Jurkat, Clone E6-1 (cell line): ENCODE measurements around the gene SLC47A2.
"Not testable (repeated sequence)": the region's sequence is repeated elsewhere in the genome, so short reads cannot be mapped to it uniquely, and the experiment has no call there.

ENCODE experiments used
- DNase-seq: peaks from one replicate; pipeline ENCODE4 v3.0.0-alpha.2; 2011; ENCODE audit warnings: low read depth, low spot score
- H3K4me3 ChIP-seq: 2 replicates; pipeline ENCODE4 v1.5.1; 2011; ENCODE audit warnings: mild to moderate bottlenecking, low read length, control low read depth, moderate library complexity

The SLC47A2 gene

DNA sequence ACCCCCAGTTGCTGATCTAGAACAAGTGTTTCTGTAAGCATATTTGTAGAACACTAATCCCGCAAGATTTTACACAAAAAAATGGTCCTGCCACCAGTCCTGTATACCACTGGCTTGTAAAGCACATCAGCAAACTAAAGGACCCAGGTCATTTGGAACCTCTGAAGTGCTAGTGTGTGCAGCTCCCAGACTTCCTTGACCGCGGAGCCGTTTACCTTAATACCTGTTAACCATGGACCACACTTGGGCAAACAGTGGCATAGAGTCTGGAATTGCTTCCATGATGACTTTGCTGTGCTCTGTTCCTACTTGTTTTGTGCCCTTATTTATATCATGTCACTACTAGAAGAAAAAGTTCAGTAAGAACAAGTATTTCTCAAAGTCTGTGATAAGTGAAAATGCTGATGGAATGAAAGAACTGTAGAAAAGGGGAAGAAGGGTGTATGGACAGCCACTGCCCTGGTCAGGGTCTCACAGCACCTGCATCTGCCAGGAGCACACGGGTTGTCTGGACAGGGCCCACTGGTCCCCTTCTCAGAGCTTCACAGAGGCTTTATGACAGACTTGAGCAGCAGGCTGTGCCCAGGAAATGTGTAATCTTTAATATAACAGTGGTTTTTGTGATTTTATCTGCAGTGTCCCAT, 38.5 kb downstream of the SLC47A2 start:
- DNase-seq: no peak
- H3K4me3 ChIP-seq: no peak overlapping the region

DNA sequence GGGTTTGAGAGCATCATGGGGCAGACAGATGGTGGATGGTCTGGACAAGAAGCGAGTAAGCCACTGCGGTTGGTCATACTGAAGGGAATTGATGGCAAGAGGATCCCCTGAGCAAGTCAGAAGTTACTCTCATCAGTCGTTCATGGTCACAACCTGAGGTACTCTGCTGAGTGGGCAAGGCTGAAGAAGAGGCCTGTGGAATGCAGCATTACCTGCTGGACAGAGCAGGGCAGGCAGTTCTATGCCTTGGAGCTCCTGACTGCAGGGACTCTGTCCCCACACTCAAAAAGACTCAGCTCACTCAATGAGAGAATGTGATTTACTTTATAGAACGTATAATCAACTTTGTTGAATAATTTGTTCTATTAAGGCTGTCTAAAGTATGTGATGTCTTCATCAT, 39.5 kb downstream of the SLC47A2 start:
- no peak for DNase-seq
- H3K4me3 ChIP-seq: no peak overlapping the region

DNA sequence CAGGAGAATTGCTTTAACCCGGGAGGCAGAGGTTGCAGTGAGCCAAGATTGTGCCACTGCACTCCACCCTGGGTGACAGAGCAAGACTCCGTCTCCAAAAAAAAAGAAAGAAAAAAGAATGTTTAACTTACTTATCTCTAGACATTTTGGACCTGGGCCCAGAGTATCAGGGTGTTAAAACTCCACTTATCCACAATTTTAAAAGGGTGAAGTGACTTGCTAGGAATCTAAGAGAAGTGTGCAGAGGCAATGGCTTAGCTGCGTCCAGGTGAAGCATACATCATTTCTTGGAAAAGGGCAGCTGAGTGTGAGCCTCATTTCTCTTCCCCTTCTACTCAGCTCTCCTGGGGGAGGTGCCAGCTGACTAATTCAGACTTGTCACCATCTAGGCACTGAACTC, 42.8 kb downstream of the SLC47A2 start:
- no peak overlapping the region for H3K4me3 ChIP-seq
- DNase-seq: no peak

DNA sequence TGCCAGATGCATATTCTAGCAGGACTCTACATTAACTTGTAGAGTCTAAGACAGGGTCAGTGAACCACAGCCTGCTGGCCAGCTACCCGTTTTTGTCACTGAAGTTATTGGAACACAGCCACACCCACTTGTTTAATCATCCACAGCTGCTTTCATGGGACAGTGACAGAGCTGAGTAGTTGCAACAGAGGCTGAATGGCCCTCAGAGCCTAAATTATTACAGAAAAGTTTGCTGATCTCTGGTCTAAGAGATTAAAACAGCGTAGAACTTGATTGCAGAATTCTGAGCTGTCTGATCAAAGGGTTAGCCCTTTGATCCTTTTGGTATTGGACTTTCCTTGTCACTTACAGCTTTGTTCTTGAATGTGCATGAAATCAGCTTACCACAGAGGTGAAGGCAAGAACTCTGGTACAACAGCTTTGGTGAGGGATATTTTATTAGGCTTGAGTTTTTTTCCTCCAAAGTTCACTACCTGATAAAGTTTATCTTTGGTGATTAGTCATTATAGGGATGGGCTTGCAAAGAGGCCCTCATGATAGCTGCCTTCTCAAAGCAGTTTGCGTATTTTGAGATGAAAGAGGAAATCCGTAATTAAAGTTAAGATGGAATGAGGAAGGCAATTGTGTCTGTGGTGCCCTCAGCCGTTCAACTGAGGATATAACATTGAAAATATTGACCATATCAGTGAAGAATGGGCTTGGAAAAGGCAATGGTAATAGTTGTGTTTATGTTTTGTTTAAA, 44.2 kb downstream of the SLC47A2 start:
- no peak for DNase-seq

DNA sequence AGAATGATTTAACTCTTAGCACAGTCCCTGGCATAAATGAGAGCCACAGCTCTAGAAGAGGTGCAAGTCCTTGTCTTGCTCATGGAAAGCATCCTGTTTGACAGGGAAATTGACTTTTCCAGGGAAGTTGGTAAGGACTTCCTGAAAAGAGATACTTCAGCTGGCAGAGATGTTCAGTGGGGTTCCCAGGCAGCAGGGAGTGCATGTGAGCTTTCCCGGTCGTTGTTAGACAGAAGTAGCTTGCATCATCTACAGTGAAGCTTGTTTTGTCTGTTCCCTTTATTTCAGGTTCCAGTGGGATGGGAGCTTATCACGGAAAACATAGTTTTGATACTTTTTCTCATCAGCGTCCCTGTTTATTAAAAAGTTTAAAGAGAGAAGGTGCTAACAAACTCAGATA, 45.0 kb downstream of the SLC47A2 start:
- no peak overlapping the region for H3K4me3 ChIP-seq
- no peak for DNase-seq

More for the DNA sequence above, 44.2 kb downstream of the SLC47A2 start:
- H3K4me3 ChIP-seq: no peak overlapping the region

DNA sequence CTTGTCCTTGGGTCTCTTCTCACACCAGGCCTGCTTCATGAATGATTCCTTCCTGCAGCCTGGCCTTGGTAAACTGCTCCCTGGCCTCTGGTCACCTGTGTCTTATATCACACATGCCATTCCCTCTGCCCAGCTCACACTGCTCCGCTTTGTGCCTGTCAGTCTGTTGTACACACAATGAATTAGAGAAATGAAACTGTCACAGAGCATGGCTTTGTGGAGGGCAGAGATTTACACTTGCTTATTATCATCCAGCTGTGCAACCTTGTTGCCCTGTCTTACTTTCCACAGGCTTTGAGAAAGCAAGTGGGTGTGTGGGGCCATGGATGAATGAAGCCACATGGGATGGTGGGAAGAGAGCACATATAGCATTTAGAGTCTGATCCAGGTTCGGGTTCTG, 45.5 kb downstream of the SLC47A2 start:
- DNase-seq: no peak
- H3K4me3 ChIP-seq: no peak overlapping the region

DNA sequence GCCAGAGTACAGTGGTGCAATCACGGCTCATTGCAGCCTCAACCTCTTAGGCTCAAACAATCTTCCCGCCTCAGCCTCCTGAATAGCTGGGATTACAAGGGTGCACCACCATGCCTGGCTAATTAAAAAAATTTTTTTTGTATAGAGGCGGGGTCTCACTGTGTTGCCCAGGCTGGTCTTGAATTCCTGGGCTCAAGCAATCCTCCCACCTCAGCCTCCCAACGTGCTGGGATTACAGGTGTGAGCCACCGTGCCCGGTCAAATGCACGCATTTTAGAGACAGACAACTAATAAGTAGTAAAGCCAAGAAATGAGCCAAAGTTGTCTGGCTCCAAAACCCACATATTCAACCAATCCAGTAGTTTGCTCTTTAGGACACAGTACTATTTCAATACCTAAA, 46.7 kb downstream of the SLC47A2 start:
- not testable (repeated sequence) for H3K4me3 ChIP-seq, DNase-seq

DNA sequence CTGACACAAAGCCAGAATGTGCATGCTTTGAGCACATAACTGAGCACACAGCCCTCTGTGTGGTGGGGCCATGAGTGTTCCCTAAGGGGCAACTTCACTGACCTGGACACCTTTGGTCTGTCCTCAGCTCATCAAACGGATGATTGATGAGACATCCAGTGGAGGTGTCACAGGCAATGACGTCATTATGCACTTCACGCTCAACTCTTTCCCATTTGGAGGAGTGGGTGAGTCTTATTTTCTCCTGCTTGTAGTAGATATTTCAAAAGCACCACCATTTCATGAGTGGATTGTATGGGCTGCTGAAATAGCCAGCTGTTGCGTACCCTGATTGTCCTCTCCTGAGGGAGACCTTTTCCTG, 51.6 kb downstream of the SLC47A2 start:
- H3K4me3 ChIP-seq: no peak overlapping the region
- DNase-seq: no peak

DNA sequence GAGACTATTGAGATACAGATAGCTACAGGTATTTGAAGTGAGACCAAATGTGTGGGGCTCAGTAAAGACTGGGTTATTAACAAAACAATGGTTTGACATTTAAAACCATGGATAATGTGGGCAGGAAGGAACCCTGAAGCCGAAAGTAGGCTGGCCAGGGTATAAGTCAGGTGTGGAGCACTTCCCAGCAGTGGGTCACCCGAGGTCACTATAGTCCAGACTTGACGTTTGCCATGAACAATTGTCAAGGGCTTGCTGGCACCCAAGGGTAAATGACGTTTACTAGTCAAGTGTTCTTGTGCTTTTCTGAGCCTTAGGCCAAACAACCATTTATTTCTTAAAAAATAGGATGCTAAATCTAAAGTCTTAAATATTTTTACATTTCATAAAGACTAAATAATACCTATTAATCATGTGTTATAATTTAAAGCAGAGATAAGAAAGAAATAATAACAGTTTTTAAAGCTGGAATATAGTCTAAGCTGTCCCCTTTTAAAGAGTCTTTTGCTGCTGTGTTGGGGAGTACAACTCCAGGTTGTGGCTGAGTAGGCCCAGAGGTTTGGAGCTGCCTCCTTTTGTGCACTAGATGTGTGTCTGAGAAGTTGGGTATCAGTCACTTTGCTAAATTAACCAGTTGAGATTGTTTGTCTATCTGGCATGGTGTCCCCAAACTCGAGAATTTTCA, 52.1 kb downstream of the SLC47A2 start:
- DNase-seq: no peak
- no peak overlapping the region for H3K4me3 ChIP-seq

DNA sequence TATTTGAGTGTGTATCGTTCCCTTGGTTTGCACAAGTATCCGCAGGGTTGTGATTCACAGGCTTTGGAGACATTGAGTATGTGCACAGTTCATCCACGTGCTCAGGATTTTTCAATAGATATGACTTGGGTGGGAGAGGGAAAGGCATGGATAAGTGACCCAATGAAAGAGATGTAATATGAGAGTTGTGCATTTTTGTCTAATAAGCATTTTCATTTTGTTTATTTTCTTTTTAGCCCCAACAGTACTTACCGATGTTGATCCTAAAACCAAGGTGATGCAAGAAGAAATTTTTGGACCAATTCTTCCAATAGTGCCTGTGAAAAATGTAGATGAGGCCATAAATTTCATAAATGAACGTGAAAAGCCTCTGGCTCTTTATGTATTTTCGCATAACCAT, 53.3 kb downstream of the SLC47A2 start:
- no peak for DNase-seq
- no peak overlapping the region for H3K4me3 ChIP-seq

DNA sequence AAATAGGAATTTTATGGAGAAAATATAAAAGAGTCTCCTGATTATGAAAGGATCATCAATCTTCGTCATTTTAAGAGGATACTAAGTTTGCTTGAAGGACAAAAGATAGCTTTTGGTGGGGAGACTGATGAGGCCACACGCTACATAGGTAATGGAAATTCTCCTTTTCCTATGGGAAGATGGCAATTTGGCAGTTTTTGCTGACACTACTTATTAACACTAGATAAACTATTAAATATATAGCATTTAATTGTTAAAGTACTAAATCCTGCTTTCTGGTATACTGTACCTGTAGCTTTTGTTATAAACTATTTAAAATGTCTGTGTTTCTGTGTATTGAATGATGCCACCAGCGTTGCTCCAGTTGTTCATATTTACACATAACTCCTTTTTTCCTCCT, 55.3 kb downstream of the SLC47A2 start:
- H3K4me3 ChIP-seq: no peak overlapping the region
- no peak for DNase-seq

DNA sequence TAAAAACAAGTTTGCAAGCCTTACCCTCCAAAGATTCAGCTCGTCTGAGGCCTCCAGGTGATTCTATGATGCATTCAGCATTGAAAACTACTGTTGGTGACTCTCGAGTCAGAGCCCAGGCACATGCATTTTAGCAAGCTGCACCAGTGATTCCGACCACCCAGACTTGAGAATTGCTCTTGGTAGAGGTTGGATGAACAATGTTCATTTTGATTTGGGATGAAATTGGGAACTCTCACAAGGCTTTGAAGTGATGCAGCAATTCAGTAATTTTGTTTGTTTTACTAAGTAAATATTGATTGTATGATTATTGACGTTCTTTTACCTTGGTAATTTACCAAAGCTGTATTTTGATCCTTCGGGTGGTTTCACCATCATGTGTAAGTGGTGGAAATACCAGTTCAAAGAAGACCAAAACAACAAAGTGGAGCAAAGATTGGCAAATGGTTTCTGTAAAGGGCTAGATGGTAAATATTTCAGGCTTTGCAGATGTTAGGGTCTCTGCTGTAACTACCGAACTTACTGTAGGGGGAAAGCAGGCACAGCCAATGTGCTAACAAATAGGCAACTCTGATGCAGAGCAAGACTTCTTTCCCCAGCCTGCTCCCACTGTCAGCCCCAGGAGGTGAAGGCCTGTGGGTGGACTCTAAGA, 56.0 kb downstream of the SLC47A2 start:
- no peak for DNase-seq
- H3K4me3 ChIP-seq: no peak overlapping the region

DNA sequence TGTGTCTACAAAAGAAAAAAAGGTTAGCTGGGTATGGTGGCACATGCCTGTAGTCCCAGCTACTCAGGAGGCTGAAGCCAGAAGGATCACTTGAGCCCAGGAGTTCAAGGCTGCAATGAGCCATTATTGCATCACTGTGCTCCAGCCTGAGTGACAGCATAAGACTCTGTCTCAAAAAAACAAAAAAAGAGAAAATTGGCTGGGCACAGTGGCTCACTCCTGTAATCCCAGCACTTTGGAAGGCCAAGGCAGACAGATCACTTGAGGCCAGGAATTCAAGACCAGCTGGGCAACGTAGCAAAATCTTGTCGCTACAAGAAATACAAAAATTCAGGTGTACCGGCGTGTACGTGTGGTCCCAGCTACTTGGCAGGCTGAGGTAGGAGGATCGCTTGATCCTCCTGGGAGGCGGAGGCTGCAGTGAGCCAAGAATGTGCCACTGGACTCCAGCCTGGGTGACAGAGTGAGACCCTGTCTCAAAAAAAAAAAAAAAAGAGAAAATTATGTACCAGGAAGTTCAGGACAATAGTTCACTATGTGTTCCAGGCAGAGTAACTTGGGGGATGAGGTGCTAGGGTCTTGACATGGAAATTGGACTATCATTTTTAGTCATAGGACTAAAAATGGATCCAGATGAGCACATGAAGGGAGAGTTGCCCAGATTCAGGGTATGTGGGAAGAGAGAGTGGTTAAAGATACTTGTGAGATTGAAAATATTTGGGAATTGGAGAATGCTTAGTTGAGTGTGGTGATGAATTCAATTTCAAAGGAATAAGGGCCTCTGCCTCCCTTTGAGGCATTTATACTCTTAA, 56.8 kb downstream of the SLC47A2 start:
- no peak for DNase-seq
- H3K4me3 ChIP-seq: no peak overlapping the region

DNA sequence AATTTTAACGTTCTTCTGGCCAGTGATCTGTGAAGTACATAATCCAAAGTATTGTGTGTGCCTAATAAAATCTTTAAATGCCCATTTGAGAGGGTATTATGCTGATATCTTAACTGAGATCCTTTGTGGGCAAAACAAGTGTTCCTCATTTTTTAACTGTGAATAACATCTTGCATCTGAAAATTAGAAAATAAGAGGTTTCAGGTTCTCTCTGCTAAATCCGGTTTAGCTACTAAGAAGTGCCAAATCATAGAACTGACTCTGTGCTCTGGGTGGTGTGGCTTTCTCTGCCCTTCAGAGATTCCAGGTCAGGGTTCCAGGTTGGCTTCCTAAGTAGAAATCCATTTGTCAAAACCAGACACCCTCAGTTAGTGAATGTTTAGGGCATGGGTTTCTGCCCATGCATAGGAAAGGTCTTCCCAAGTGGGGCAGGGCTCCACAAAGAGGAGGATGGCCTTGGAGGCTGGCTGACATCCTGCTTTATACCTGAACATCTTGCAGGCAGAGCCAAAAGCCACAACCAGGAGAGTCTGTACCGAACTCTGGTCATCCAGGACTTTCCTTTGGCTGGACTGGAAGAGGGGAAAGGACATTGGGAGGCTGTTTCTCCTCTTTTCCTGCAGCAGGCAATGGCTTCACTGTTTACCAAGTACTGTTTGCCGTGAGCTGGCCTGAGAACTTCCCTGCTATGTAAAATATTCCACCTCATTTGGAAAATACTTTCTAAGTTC, 59.4 kb downstream of the SLC47A2 start:
- H3K4me3 ChIP-seq: no peak overlapping the region
- DNase-seq: no peak

DNA sequence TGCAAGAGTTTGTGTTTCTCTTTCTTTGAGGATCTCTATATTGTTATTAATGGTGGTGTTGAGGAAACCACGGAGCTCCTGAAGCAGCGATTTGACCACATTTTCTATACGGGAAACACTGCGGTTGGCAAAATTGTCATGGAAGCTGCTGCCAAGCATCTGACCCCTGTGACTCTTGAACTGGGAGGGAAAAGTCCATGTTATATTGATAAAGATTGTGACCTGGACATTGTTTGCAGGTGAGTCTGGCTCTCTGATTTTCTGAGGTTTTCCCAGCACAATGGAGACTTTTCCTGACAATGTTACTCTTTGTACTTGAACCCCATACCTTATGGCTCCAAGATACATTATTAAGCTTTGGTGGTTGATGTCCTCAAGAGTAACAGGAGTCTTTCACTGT, 60.0 kb downstream of the SLC47A2 start:
- no peak for DNase-seq
- H3K4me3 ChIP-seq: no peak overlapping the region

DNA sequence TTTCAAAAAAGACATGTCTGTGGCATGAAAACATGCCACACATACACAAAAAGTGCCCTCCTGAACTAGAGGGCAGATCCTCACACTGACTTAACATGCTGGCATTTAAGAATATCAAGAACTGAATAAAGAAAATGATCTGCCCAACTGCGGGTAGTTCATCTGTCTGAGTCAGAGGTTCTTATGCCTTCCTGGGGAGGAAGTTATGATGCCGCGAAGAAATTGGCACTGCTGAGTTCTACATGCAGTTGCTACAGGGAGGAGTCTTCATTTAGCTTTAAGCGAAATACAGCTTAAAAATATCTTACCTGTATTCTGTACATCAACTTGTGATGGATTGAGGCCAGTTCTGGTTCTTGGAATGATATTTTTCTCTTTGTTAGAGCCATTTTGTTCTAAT, 61.5 kb downstream of the SLC47A2 start:
- DNase-seq: no peak
- H3K4me3 ChIP-seq: no peak overlapping the region

DNA sequence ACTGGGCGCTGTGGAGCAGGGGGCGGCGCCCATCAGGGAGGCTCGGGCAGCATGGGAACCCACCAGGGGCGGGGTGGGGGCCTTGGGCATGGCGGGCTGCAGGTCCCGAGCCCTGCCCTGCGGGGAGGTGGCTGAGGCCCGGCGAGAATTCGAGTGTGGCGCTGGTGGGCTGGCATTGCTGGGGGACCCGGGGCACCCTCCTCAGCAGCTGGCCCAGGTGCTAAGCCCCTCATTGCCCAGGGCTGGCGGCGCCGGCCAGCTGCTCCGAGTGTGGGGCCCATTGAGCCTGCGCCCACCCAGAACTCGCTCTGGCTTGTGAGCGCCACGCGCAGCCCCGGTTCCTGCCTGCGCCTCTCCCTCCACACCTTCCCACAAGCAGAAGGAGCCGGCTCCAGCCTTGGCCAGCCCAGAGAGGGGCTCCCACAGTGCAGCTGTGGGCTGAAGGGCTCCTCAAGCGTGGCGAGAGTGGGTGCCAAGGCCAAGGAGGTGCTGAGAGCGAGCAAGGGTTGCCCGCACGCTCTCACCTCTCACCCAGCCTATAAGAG, 62.0 kb downstream of the SLC47A2 start:
- DNase-seq: no peak
- no peak overlapping the region for H3K4me3 ChIP-seq

DNA sequence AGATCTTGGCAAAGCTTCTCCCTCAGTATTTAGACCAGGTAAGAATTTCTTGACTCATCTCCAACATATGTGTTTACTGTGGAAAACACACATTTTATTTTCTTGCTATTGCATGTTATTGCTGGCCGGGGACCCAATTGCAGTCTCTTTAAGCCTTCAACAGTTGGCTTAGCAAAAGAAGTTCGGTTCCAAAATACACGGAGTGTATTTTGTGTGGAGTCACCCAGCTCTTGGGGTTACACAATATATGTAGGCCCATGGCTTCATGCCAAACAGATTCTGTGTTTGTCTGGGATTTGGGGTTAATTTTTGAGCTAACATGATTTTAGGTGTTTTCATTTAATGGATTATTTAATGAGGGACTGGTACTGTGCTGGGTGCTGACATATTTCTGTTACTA, 63.8 kb downstream of the SLC47A2 start:
- no peak overlapping the region for H3K4me3 ChIP-seq
- no peak for DNase-seq
